HEK293T (cell line): Measurements from ENCODE around the gene ZNF641.

ENCODE experiments used
- ARNT ChIP-seq: fragments of 450-650 bp; IDR thresholded peaks from 2 replicates; pipeline ENCODE4 v1.6.1; 2017; ENCODE audit warnings: mild to moderate bottlenecking
- FOXK2 ChIP-seq: fragments of 450-650 bp; IDR thresholded peaks from 2 replicates; pipeline ENCODE4 v1.6.1; 2016; ENCODE audit warnings: mild to moderate bottlenecking
- FOXM1 ChIP-seq: fragments of 450-650 bp; IDR thresholded peaks from 2 replicates; pipeline ENCODE4 v1.6.1; 2017; ENCODE audit warnings: mild to moderate bottlenecking, borderline replicate concordance
- HDGF ChIP-seq: fragments of 450-650 bp; IDR thresholded peaks from 2 replicates; pipeline ENCODE4 v1.6.1; 2017; ENCODE audit warnings: antibody characterized with exemption, borderline replicate concordance
- NFRKB ChIP-seq: fragments of 450-650 bp; IDR thresholded peaks from 2 replicates; pipeline ENCODE4 v1.6.1; 2016; ENCODE audit warnings: mild to moderate bottlenecking, moderate library complexity

GRCh38 chr12:48329199-48329939 lies 21.4 kb downstream of the ZNF641 start:
- TF ChIP-seq FOXK2 (no peak), FOXM1 (no peak), ARNT (no peak), NFRKB (no peak), HDGF (no peak)
